Thyroid gland (tissue), 4 donors: ENCODE data around the gene HP1BP3. TPM values are rescaled to one million over a fixed set of nuclear protein-coding genes. Genes with fewer than 3 reads are reported as not detected.

Experiments used
- DNase-seq, 2 donors: peaks; one replicate each; pipeline ENCODE4 v3.0.0-alpha.2; 2019
- H3K27ac ChIP-seq, 3 donors: fragments of 200-600 bp; sonication (generic); 1 replicate in 2 of 3; 2 replicates in 1 of 3; pipeline ENCODE4 v1.5.1; 2016 to 2019; ENCODE audit warnings: mild to moderate bottlenecking in 1 of 3, moderate library complexity in 1 of 3
- H3K27me3 ChIP-seq: fragments of 200-600 bp; sonication (generic); one replicate; pipeline ENCODE4 v1.5.1; 2019
- H3K36me3 ChIP-seq, 2 donors: fragments of 200-600 bp; sonication (generic); one replicate each; pipeline ENCODE4 v1.5.1; 2016 to 2019
- H3K4me1 ChIP-seq, 2 donors: fragments of 200-600 bp; sonication (generic); one replicate each; pipeline ENCODE4 v1.5.1; 2017 to 2019
- H3K4me3 ChIP-seq, 3 donors: fragments of 200-600 bp; sonication (generic); replicated peaks in 1 of 3; 1 replicate in 2 of 3; 2 replicates in 1 of 3; pipeline ENCODE4 v1.5.1; 2016; ENCODE audit warnings: mild to moderate bottlenecking in 1 of 3
- H3K9me3 ChIP-seq: fragments of 200-600 bp; sonication (generic); one replicate; pipeline ENCODE4 v1.5.1; 2017
- CTCF ChIP-seq, 6 experiments: fragments of 200-600 bp in 3 of 6; fragments of 450-650 bp in 3 of 6; sonication (generic) in 3 of 6; IDR thresholded peaks; one replicate each; pipeline ENCODE4 v1.5.1; 2016 to 2019; ENCODE audit warnings: antibody characterized with exemption in 6 of 6, mild to moderate bottlenecking in 2 of 6, inconsistent platforms in 1 of 6, moderate library complexity in 1 of 6
- POLR2A ChIP-seq, 2 donors: fragments of 450-650 bp; IDR thresholded peaks; one replicate each; pipeline ENCODE4 v1.6.1; 2017; ENCODE audit warnings: antibody characterized with exemption in 2 of 2, mild to moderate bottlenecking in 2 of 2, moderate library complexity in 1 of 2
- whole genome bisulfite sequencing, 2 donors: methylation state at CpG; one replicate each; pipeline ENCODE4 v1.1.5; 2017; 5-methylcytosine and 5-hydroxymethylcytosine counted together
- intact Hi-C: fragments of 100-400 bp; cut with DNase I; formaldehyde crosslinking; loops from one replicate; pipeline ENCODE4 v1.15.1; 2023
- total RNA-seq, 4 donors: library from RNA; depleted of rRNA; stranded (reverse); fragments of >200 nt; gene quantifications; one replicate each; pipeline ENCODE4 v1.2.3, GENCODE V29; 2016

HP1BP3 gene
- total RNA-seq, 4 donors from 2014 or later, result 248 to 312 (median 280) TPM

DNA sequence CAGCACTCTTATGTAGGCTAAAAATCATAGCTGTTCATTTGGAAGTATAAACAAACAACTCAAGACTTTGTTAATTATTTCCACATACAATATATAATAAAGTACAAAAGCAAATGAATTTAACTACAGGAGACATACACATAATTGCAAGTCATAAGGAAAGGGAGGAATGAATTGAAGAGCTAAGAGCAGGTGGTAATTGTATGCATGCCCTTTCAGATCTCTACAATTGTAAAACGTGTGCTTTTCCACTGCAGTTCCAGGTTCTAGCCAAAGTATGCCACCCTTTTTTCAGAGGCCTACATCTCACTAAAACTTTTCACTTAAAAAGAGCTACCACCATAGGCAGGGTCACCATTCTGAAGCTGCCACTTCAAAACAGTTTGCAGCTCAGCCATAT lies 42.8 kb upstream of the HP1BP3 start:
- no peaks in the 10 kb centered on the region for H3K9me3 ChIP-seq
- intact Hi-C loops, result no loop called here
- no peaks in the 10 kb centered on the region for H3K27me3 ChIP-seq
- H3K4me3 ChIP-seq, result no peak overlapping the region
- DNase-seq, result no peak
- TF ChIP-seq POLR2A (IDR thresholded peaks at IDR 0.05), result no peak
- TF ChIP-seq CTCF (IDR thresholded peaks at IDR 0.05), result no peak
- H3K27ac ChIP-seq, result no peak overlapping the region
- H3K4me1 ChIP-seq, result no peaks in the 10 kb centered on the region
- WGBS, 2 donors, result 88 to 91% methylated on average over 1 of the region's 1 CpG
- H3K36me3 ChIP-seq, result peaks cover 0 to 4% of the 10 kb centered on the region in 2 donors

GRCh38 chr1:20829531-20829930 lies 42.4 kb upstream of the HP1BP3 start:
- Histone ChIP-seq H3K4me1 (no peaks in the 10 kb centered on the region), H3K4me3 (no peak overlapping the region), H3K36me3 (peaks cover under 1 to 4% of the 10 kb centered on the region in 2 donors), H3K27ac (no peak overlapping the region), H3K9me3 (no peaks in the 10 kb centered on the region), H3K27me3 (no peaks in the 10 kb centered on the region)
- DNase-seq, result no peak
- intact Hi-C loops, result no loop called here
- WGBS, 2 donors, result 92 to 97% methylated on average over 1 of the region's 1 CpG
- TF ChIP-seq POLR2A (IDR thresholded peaks at IDR 0.05) (no peak), CTCF (IDR thresholded peaks at IDR 0.05) (no peak)

DNA sequence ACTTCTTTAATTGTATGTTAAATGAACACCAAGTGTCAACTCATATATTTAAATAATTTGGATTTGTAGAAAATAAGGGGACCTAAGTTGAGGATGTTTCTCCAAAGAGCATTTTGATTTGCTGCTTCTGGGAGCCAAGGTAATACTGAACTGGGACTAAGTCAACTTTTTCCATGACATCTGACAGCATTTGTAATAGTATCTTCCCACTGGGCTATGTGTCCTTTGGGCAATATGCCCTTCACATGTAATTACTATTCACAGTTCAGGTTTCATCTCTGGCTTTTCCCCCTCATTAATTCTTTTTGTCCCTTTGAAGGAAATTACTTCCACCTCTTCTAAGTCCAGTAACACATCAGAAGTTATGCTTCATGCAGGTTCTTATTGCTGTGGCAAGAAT lies 36.7 kb upstream of the HP1BP3 start:
- intact Hi-C loops, result no loop called here
- H3K27ac ChIP-seq, result no peak overlapping the region
- no peak for DNase-seq
- peaks cover 4 to 8% of the 10 kb centered on the region in 2 donors for H3K36me3 ChIP-seq
- no peak for TF ChIP-seq CTCF (IDR thresholded peaks at IDR 0.05)
- TF ChIP-seq POLR2A (IDR thresholded peaks at IDR 0.05), result no peak
- peaks cover 0 to 5% of the 10 kb centered on the region in 2 donors for H3K4me1 ChIP-seq
- H3K27me3 ChIP-seq, result no peaks in the 10 kb centered on the region
- H3K9me3 ChIP-seq, result no peaks in the 10 kb centered on the region
- H3K4me3 ChIP-seq, result no peak overlapping the region

- intact Hi-C loops, result no loop called here
- Histone ChIP-seq H3K27me3 (no peaks in the 10 kb centered on the region), H3K4me1 (peaks cover 0 to 5% of the 10 kb centered on the region in 2 donors), H3K9me3 (no peaks in the 10 kb centered on the region), H3K27ac (no peak overlapping the region), H3K4me3 (no peak overlapping the region), H3K36me3 (peaks cover 2 to 8% of the 10 kb centered on the region in 2 donors)
- 47 to 48% methylated on average over 2 of the region's 2 CpGs for WGBS, 2 donors
- TF ChIP-seq CTCF (IDR thresholded peaks at IDR 0.05), result no peak
- no peak for TF ChIP-seq POLR2A (IDR thresholded peaks at IDR 0.05)
- DNase-seq, result no peak
These were observed 34.4 kb upstream of the HP1BP3 start for GRCh38 chr1:20821466-20821865.

DNA sequence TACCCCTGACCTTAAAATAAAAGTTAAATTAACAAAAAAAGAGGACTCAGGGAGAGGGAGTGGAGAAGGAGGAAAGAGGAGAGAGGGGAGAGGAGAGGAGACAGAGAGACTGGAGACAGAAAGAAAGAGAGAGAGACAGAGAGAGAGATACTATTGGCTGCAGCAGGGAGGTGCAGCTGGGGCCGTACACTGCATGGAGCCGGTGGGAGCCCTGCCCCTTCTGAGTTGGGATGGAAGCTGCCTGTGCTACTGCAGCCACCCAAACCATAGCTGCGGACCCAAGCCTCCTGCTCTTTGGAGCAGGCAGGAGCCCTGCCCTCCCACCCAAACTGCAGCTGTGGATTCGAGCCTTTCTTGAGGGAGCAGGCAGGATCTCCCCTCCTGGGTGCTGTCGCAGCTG lies 32.7 kb upstream of the HP1BP3 start:
- intact Hi-C loops, result no loop called here
- WGBS, 2 donors, result 82 to 89% methylated on average over 5 of the region's 5 CpGs

More for the DNA sequence above, 32.7 kb upstream of the HP1BP3 start:
- no peak for DNase-seq
- H3K36me3 ChIP-seq, result peaks cover 2 to 8% of the 10 kb centered on the region in 2 donors
- H3K9me3 ChIP-seq, result no peaks in the 10 kb centered on the region
- no peaks in the 10 kb centered on the region for H3K27me3 ChIP-seq
- no peak for TF ChIP-seq POLR2A (IDR thresholded peaks at IDR 0.05)
- TF ChIP-seq CTCF (IDR thresholded peaks at IDR 0.05), result no peak
- peaks cover 0 to 5% of the 10 kb centered on the region in 2 donors for H3K4me1 ChIP-seq
- no peak overlapping the region for H3K4me3 ChIP-seq
- no peak overlapping the region for H3K27ac ChIP-seq
